ENCODE data around the gene RNF112. TPM values are rescaled to one million over a fixed set of nuclear protein-coding genes. Genes with fewer than 3 reads are reported as not detected.

The RNF112 gene
- total and polyA plus RNA-seq, 2 of the 13 experiments (the other 11 are each of a cell fraction or from before 2014, with no cell fraction given) = 0.05 TPM; not detected in 1

DNA sequence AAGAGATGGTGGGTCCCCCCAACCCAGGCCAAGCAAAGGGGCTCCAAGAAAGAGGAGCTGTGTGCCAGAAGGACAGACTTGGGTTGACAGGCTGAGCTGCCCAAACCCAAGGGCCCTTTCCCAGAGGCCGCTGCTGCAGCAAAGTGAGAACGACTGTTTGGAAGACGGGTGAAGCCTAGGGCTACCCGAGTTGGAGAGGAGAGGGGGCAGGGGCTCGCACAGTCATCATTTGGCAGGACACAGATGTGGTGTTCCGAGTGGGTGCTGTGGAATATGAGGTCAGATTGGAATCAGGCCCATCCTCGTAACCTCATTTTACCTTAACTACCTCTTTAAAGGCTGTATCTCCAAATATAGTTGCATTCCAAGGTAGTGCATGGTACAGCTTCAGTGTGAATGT, 18.7 kb upstream of the RNF112 start:
- intact Hi-C loops (cut with micrococcal nuclease; ENCODE audit: unreplicated experiment) = no loop called here
- no peaks in the 10 kb centered on the region for H4K20me1 ChIP-seq (ENCODE audit: insufficient read depth, low read length)
- H3K4me1 ChIP-seq (ENCODE audit: insufficient read depth, low read length) = peaks cover 12% of the 10 kb centered on the region
- CTCF ChIA-PET (ENCODE audit: low intra/inter-chr PET ratio, low total read pairs) = no interaction called here
- in situ Hi-C loops (cut with HindIII; ENCODE audit: extremely low pct_ligation_motif_present, low pct_unique_long_range_greater_than_20kb) = no loop called here
- FAIRE-seq = no peak
- H3K27ac ChIP-seq (ENCODE audit: extremely low read length, insufficient read depth, low read length) = no peak overlapping the region
- WGBS (ENCODE audit: low lambda C conversion rate) = 38% methylated on average over 7 of the region's 7 CpGs
- no TSS peak for BruUV-seq (replicated peaks)
- POLR2A ChIA-PET = interaction anchor here (0.8 kb wide), 1 partner anchor 14 kb away, joined by 5 read pairs; the partner anchor contains the start of gene MAPK7
- no peaks in the 10 kb centered on the region for H3K9me3 ChIP-seq (ENCODE audit: low read length)
- DNase-seq (ENCODE audit: low spot score) = no peak
- H3K4me2 ChIP-seq (ENCODE audit: low read depth, low read length) = no peak overlapping the region
- no peak overlapping the region for H2AFZ ChIP-seq (ENCODE audit: low read length)
- ATAC-seq = no peak
- no peak overlapping the region for H3K9ac ChIP-seq (ENCODE audit: insufficient read depth, low read depth, low read length)
- no peaks in the 10 kb centered on the region for H3K79me2 ChIP-seq (ENCODE audit: insufficient read depth, low read length)
- TF ChIP-seq, protein P1, sequence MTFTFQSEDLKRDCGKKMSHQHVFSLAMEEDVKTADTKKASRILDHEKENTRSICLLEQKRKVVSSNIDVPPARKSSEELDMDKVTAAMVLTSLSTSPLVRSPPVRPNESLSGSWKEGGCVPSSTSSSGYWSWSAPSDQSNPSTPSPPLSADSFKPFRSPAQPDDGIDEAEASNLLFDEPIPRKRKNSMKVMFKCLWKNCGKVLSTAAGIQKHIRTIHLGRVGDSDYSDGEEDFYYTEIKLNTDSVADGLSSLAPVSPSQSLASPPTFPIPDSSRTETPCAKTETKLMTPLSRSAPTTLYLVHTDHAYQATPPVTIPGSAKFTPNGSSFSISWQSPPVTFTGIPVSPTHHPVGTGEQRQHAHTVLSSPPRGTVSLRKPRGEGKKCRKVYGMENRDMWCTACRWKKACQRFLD (CRISPR knock-in tag; IDR thresholded peaks at IDR 0.05; ENCODE audit: borderline replicate concordance) = no peak
- no peak for TF ChIP-seq TEAD3 (CRISPR knock-in tag; optimal IDR thresholded peaks at IDR 0.05; ENCODE audit: borderline replicate concordance)
- TF ChIP-seq, protein P2, sequence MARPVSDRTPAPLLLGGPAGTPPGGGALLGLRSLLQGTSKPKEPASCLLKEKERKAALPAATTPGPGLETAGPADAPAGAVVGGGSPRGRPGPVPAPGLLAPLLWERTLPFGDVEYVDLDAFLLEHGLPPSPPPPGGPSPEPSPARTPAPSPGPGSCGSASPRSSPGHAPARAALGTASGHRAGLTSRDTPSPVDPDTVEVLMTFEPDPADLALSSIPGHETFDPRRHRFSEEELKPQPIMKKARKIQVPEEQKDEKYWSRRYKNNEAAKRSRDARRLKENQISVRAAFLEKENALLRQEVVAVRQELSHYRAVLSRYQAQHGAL (CRISPR knock-in tag; IDR thresholded peaks at IDR 0.05; ENCODE audit: not compliant biosample characterization) = no peak
- no peak for TF ChIP-seq TRIM24 (CRISPR knock-in tag; IDR thresholded peaks at IDR 0.05)
- TF ChIP-seq SRSF4 (IDR thresholded peaks at IDR 0.05; ENCODE audit: low read depth, low read length, poor library complexity, severe bottlenecking) = no peak
- TF ChIP-seq, protein P3, sequence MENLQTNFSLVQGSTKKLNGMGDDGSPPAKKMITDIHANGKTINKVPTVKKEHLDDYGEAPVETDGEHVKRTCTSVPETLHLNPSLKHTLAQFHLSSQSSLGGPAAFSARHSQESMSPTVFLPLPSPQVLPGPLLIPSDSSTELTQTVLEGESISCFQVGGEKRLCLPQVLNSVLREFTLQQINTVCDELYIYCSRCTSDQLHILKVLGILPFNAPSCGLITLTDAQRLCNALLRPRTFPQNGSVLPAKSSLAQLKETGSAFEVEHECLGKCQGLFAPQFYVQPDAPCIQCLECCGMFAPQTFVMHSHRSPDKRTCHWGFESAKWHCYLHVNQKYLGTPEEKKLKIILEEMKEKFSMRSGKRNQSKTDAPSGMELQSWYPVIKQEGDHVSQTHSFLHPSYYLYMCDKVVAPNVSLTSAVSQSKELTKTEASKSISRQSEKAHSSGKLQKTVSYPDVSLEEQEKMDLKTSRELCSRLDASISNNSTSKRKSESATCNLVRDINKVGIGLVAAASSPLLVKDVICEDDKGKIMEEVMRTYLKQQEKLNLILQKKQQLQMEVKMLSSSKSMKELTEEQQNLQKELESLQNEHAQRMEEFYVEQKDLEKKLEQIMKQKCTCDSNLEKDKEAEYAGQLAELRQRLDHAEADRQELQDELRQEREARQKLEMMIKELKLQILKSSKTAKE (CRISPR knock-in tag; IDR thresholded peaks at IDR 0.05; ENCODE audit: borderline replicate concordance) = no peak
- TF ChIP-seq PCBP1 (IDR thresholded peaks at IDR 0.05; ENCODE audit: borderline replicate concordance, low read depth, low read length) = no peak
- no peak for TF ChIP-seq RAD51 (IDR thresholded peaks at IDR 0.05; ENCODE audit: borderline replicate concordance)
- no peak for TF ChIP-seq FOSL1 (CRISPR knock-in tag; IDR thresholded peaks at IDR 0.05; ENCODE audit: borderline replicate concordance)
- TF ChIP-seq ZFX (CRISPR knock-in tag; IDR thresholded peaks at IDR 0.05; ENCODE audit: low read depth) = no peak
- TF ChIP-seq, protein P4, sequence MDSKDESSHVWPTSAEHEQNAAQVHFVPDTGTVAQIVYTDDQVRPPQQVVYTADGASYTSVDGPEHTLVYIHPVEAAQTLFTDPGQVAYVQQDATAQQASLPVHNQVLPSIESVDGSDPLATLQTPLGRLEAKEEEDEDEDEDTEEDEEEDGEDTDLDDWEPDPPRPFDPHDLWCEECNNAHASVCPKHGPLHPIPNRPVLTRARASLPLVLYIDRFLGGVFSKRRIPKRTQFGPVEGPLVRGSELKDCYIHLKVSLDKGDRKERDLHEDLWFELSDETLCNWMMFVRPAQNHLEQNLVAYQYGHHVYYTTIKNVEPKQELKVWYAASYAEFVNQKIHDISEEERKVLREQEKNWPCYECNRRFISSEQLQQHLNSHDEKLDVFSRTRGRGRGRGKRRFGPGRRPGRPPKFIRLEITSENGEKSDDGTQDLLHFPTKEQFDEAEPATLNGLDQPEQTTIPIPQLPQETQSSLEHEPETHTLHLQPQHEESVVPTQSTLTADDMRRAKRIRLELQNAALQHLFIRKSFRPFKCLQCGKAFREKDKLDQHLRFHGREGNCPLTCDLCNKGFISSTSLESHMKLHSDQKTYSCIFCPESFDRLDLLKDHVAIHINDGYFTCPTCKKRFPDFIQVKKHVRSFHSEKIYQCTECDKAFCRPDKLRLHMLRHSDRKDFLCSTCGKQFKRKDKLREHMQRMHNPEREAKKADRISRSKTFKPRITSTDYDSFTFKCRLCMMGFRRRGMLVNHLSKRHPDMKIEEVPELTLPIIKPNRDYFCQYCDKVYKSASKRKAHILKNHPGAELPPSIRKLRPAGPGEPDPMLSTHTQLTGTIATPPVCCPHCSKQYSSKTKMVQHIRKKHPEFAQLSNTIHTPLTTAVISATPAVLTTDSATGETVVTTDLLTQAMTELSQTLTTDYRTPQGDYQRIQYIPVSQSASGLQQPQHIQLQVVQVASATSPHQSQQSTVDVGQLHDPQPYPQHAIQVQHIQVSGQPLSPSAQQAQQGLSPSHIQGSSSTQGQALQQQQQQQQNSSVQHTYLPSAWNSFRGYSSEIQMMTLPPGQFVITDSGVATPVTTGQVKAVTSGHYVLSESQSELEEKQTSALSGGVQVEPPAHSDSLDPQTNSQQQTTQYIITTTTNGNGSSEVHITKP (CRISPR knock-in tag; IDR thresholded peaks at IDR 0.05; ENCODE audit: low read depth) = no peak
- TF ChIP-seq, protein P5, sequence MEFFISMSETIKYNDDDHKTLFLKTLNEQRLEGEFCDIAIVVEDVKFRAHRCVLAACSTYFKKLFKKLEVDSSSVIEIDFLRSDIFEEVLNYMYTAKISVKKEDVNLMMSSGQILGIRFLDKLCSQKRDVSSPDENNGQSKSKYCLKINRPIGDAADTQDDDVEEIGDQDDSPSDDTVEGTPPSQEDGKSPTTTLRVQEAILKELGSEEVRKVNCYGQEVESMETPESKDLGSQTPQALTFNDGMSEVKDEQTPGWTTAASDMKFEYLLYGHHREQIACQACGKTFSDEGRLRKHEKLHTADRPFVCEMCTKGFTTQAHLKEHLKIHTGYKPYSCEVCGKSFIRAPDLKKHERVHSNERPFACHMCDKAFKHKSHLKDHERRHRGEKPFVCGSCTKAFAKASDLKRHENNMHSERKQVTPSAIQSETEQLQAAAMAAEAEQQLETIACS (CRISPR knock-in tag; IDR thresholded peaks at IDR 0.05) = no peak
- TF ChIP-seq NFYB (CRISPR knock-in tag; IDR thresholded peaks at IDR 0.05) = no peak
- no peak for TF ChIP-seq NAIF1 (CRISPR knock-in tag; IDR thresholded peaks at IDR 0.05; ENCODE audit: borderline replicate concordance)
- H3K4me3 ChIP-seq (replicated peaks in 1 of 3; ENCODE audit: insufficient read depth in 1 of 3, low read depth in 2 of 3, low read length in 3 of 3) = no peak overlapping the region
- no peaks in the 10 kb centered on the region for H3K36me3 ChIP-seq (replicated peaks in 1 of 2; ENCODE audit: control insufficient read depth in 1 of 2, insufficient read depth in 2 of 2, low read length in 2 of 2)
- peaks cover 0 to 20% of the 10 kb centered on the region in 2 experiments; a peak in 2 of 5 replicates for H3K27me3 ChIP-seq (ENCODE audit: control insufficient read depth in 1 of 2, insufficient read depth in 2 of 2, low read length in 2 of 2)

Data from HepG2 (cell line).